GM10847 (cell line): ENCODE measurements around the gene SKA2.

Experiments used
- POLR2A ChIP-seq: IDR thresholded peaks from 2 replicates; pipeline ENCODE4 v1.6.1; 2011; ENCODE audit not compliant: insufficient read length; ENCODE audit errors: extremely low read depth

The SKA2 gene

GRCh38 chr17:59160157-59161025 is 5.4 kb upstream of the SKA2 start:
- TF ChIP-seq POLR2A: no peak

GRCh38 chr17:59155439-59156177 is 622 bp upstream of the SKA2 start, which contains the start of gene PRR11:
TSS of gene PRR11 (plus strand) at chr17:59155746. CDS start at chr17:59169753, 14,007 bp downstream.
- no peak for TF ChIP-seq POLR2A

- TF ChIP-seq POLR2A: no peak
Observed at GRCh38 chr17:59154292-59154720, 680 bp downstream of the SKA2 start.

GRCh38 chr17:59152925-59153324 is 2.1 kb downstream of the SKA2 start:
- TF ChIP-seq POLR2A: no peak

DNA sequence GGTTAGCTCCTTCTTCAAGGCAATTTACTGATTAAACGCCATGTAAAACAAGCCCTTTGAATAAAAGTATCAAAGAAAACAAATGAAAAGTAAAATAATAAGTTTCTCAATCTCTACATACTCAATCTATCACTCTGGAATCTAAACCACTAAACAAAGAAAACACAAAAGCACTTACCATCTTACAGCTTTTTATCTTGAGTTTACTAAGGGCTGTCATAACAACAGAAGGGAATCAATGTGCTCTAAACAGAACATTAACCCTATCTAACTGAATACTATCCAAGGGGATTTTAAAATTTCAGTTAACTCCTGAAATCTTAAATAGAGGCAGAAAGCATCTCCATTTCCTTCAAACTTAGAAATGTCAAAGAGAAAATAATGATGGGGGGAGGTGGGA is 3.4 kb downstream of the SKA2 start:
- no peak for TF ChIP-seq POLR2A

DNA sequence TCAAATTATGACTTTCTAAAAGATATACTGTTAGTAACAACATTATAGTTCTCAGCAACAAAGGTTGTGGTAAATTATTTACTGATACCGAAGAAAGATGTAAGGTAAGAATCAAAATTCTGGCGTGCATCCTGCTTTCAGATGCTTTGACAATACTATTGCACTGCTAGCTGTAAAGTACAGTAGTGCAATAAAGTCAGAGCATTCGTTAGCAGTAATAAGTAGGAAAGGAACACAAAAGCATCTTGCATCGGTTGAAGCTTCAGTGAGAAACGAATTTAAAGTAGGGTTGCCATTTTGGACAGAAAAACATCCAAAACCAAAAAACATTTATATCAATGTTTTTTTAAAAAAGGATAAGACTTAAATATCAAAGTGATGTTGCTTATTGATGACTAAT is 4.0 kb downstream of the SKA2 start:
- no peak for TF ChIP-seq POLR2A

GRCh38 chr17:59149841-59150511 is 5.0 kb downstream of the SKA2 start:
- TF ChIP-seq POLR2A: no peak

- TF ChIP-seq POLR2A: no peak
Observed at GRCh38 chr17:59149051-59149450, 5.9 kb downstream of the SKA2 start.

- no peak for TF ChIP-seq POLR2A
Observed at GRCh38 chr17:59145571-59146096, 9.4 kb downstream of the SKA2 start.

DNA sequence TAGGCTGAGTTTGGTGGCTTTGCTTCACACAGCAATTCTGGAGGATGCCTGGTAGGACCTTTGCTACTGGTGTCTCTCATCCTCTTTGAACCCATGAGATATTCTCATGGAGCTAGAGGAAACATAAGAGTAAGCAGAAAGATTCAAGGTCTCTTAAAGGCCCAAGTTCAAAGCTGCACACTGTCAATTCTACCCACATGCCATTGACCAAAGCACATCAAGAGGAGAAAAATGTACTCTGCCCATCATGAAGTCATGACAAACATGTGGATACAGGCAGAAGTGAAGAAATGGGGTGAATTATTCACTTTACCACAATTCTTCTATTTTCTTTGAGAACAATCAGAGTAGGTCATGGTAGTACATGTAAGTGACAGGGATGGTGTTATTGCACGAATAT is 13.1 kb downstream of the SKA2 start:
- no peak for TF ChIP-seq POLR2A

- TF ChIP-seq POLR2A: no peak
Observed at GRCh38 chr17:59139939-59140338, 15.0 kb downstream of the SKA2 start.

DNA sequence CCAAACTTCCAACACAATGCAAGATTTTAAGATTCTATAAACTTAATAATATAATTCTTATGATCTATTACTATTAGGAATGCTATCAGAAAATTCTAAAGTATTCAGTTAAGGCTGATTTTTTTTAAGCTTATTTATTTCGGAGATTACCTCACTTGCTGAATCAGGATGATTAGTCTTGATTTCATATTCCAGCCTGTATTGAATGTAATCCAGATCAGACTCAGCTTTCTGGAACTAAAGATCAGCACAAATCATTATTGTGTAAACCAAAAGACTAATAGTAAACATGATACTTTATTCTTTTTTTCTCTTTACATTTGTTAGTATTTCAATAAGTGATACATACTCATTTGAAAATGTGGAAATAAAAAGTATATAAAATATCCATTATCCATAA is 23.9 kb downstream of the SKA2 start:
- TF ChIP-seq POLR2A: no peak

GRCh38 chr17:59129814-59130213 is 25.2 kb downstream of the SKA2 start:
- no peak for TF ChIP-seq POLR2A

- TF ChIP-seq POLR2A: no peak
Observed at GRCh38 chr17:59126809-59127417, 28.1 kb downstream of the SKA2 start.

GRCh38 chr17:59124665-59125064 is 30.3 kb downstream of the SKA2 start:
- no peak for TF ChIP-seq POLR2A
